Measurements from ENCODE around the gene CD37.

DNA sequence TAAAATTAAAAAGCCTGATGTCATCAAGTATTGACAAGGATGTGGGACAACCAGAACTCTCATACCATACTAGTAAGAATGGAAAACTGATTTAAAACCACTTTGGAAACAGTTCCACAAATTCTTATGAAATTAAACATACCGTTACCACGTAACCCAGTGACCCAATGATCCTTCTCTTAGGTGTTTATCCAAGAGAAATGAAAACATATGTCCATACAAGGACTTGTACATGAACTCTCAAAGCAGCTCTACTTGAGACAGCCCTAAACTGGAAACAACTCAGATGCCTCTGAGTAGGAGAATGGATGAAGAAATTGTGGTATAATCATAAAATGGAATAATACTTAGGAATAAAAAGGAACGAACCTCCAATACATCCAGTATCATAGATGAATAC is 37.8 kb upstream of the CD37 start:
- TF ChIP-seq CTCF (IDR thresholded peaks at IDR 0.05) (no peak), POLR2A (IDR thresholded peaks at IDR 0.05) (no peak)

Measured in right lobe of liver (tissue), 4 donors.